PC-9 (cell line): ENCODE data around the gene LEUTX. TPM values are rescaled to one million over a fixed set of nuclear protein-coding genes. Genes with fewer than 3 reads are reported as not detected.

Experiments
- BruUV-seq: library from RNA; stranded (reverse); fragments of 400-500 nt; replicated peaks from 2 replicates; lab custom pipeline; 2021; lab: Mats Ljungman, UMichigan
- CTCF ChIA-PET: fragments of 300-600 bp; sonication (Branson Sonifier 250); formaldehyde crosslinking; loops from one replicate; lab custom pipeline; 2022; ENCODE audit warnings: antibody characterized with exemption; lab: Charles Lee
- POLR2A ChIA-PET: fragments of 300-600 bp; sonication (Branson Sonifier 250); formaldehyde crosslinking; loops from one replicate; lab custom pipeline; 2022; ENCODE audit warnings: antibody characterized with exemption; ENCODE audit not compliant: unreplicated experiment; lab: Charles Lee
- DNase-seq, 2 experiments: peaks; one replicate each; pipeline versions ENCODE4 v3.0.0 to v3.0.0-alpha.2; 2015 to 2022; ENCODE audit warnings: mixed read lengths in 1 of 2
- H2AFZ ChIP-seq: fragments of 200-600 bp; sonication (generic); 2 replicates; pipeline ENCODE4 v1.8.1; 2017; ENCODE audit warnings: antibody characterized with exemption
- H3F3A ChIP-seq: fragments of 200-600 bp; sonication (generic); 2 replicates; pipeline ENCODE4 v1.8.1; 2017; ENCODE audit warnings: antibody characterized with exemption, mild to moderate bottlenecking, low read depth; ENCODE audit not compliant: insufficient read depth
- H3K27ac ChIP-seq: fragments of 200-600 bp; sonication (generic); 2 replicates; pipeline ENCODE4 v1.6.1; 2016; ENCODE audit warnings: mixed run types
- H3K27me3 ChIP-seq: fragments of 200-600 bp; sonication (generic); 2 replicates; pipeline ENCODE4 v1.6.1; 2016; ENCODE audit warnings: low read depth, mixed run types; ENCODE audit not compliant: insufficient read depth
- H3K36me3 ChIP-seq: fragments of 200-600 bp; sonication (generic); 2 replicates; pipeline ENCODE4 v1.6.1; 2016; ENCODE audit warnings: low read depth, mixed run types
- H3K4me1 ChIP-seq: fragments of 200-600 bp; sonication (generic); replicated peaks from 2 replicates; pipeline ENCODE4 v1.6.1; 2016; ENCODE audit warnings: mixed run types; ENCODE audit not compliant: insufficient read depth
- H3K4me2 ChIP-seq: fragments of 200-600 bp; sonication (generic); 2 replicates; pipeline ENCODE4 v1.6.1; 2017; ENCODE audit warnings: mixed run types
- H3K4me3 ChIP-seq: fragments of 200-600 bp; sonication (generic); 2 replicates; pipeline ENCODE4 v1.6.1; 2016; ENCODE audit warnings: mixed run types
- H3K79me2 ChIP-seq: fragments of 200-600 bp; sonication (generic); 2 replicates; pipeline ENCODE4 v1.6.1; 2017; ENCODE audit warnings: low read depth, mixed run types
- H3K9me2 ChIP-seq: fragments of 200-600 bp; sonication (generic); 2 replicates; pipeline ENCODE4 v1.8.1; 2017; ENCODE audit warnings: mild to moderate bottlenecking; ENCODE audit not compliant: insufficient read depth
- H3K9me3 ChIP-seq: fragments of 200-600 bp; sonication (generic); 2 replicates; pipeline ENCODE4 v1.8.1; 2016; ENCODE audit warnings: low read depth; ENCODE audit not compliant: insufficient read depth
- H4K20me1 ChIP-seq: fragments of 200-600 bp; sonication (generic); 2 replicates; pipeline ENCODE4 v1.8.1; 2017; ENCODE audit not compliant: insufficient read depth
- EZH2 ChIP-seq: fragments of 200-600 bp; sonication (generic); IDR thresholded peaks from 2 replicates; pipeline ENCODE4 v1.8.0; 2017; ENCODE audit warnings: antibody characterized with exemption, low read depth
- intact Hi-C: fragments of 100-400 bp; cut with micrococcal nuclease; formaldehyde crosslinking; loops from one replicate; pipeline ENCODE4 v1.10.0; 2022; ENCODE audit not compliant: unreplicated experiment
- total RNA-seq: library from RNA; stranded (reverse); gene quantifications from 2 replicates; pipeline ENCODE4 v1.2.3, GENCODE V29; 2021
- TF ChIP-seq, protein P1 (sequence below): fragments of 200-600 bp; sonication (generic); conservative IDR thresholded peaks from 2 replicates; pipeline ENCODE4 v1.6.1; 2017; ENCODE audit warnings: mixed run types, antibody characterized with exemption, mild to moderate bottlenecking, moderate library complexity

Gene LEUTX
- total RNA-seq, 1 experiment from 2014 or later, result not detected

DNA sequence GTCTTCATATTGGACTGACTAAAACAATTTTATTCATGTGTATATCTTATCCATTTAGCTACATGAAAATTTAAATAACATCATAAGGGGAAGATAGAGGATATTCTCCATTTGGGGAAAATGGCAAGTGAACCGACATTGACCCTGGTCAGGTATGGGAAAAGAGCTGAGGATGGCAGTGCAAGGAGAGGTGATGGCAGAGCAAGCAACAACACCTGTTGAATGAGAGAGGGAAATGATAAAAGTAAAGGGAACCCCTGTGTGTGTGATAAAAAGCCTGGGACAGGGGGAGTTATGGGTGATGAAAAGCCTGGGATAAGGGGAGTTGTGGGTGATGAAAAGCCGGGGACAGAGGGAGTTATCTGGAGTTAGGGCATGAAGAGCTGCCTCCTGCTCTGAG, 44.8 kb upstream of the LEUTX start:
- TF ChIP-seq, protein P1, sequence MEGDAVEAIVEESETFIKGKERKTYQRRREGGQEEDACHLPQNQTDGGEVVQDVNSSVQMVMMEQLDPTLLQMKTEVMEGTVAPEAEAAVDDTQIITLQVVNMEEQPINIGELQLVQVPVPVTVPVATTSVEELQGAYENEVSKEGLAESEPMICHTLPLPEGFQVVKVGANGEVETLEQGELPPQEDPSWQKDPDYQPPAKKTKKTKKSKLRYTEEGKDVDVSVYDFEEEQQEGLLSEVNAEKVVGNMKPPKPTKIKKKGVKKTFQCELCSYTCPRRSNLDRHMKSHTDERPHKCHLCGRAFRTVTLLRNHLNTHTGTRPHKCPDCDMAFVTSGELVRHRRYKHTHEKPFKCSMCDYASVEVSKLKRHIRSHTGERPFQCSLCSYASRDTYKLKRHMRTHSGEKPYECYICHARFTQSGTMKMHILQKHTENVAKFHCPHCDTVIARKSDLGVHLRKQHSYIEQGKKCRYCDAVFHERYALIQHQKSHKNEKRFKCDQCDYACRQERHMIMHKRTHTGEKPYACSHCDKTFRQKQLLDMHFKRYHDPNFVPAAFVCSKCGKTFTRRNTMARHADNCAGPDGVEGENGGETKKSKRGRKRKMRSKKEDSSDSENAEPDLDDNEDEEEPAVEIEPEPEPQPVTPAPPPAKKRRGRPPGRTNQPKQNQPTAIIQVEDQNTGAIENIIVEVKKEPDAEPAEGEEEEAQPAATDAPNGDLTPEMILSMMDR, result no peak
- no peak for TF ChIP-seq EZH2
- CTCF ChIA-PET, result no interaction called here
- POLR2A ChIA-PET, result no interaction called here
- no peak overlapping the region for H3K4me3 ChIP-seq
- no peaks in the 10 kb centered on the region for H3F3A ChIP-seq
- no peak overlapping the region for H2AFZ ChIP-seq
- H3K79me2 ChIP-seq, result no peaks in the 10 kb centered on the region
- H3K9me3 ChIP-seq, result no peaks in the 10 kb centered on the region
- no peak overlapping the region for H3K4me2 ChIP-seq
- no peak overlapping the region for H3K27ac ChIP-seq
- no peaks in the 10 kb centered on the region for H3K4me1 ChIP-seq
- no peak for DNase-seq
- intact Hi-C loops, result no loop called here
- H3K9me2 ChIP-seq, result no peaks in the 10 kb centered on the region
- no peaks in the 10 kb centered on the region for H3K36me3 ChIP-seq
- BruUV-seq, result no TSS peak
- peaks cover 72% of the 10 kb centered on the region for H3K27me3 ChIP-seq
- no peaks in the 10 kb centered on the region for H4K20me1 ChIP-seq

DNA sequence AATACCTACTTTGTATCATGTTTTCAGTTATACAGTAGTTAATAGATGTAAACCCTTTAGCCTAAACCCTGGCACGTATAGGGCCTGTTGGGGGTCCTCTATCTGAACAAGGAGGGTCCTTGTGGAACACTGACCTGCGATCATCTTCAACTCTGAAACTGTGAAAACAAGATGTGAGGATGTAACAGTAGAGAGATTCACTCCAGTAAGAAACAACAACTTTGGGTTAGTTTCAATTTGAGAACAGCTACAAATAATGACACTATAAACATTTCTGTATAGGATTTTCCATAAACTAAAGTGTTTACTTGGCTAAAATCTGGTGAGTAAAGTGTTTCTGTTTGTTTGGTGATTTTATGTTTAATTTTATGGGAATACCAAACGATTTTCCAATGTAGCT, 43.0 kb upstream of the LEUTX start:
- no peak overlapping the region for H3K4me3 ChIP-seq
- intact Hi-C loops, result no loop called here
- DNase-seq, result no peak
- no TSS peak for BruUV-seq
- H3K36me3 ChIP-seq, result no peaks in the 10 kb centered on the region
- POLR2A ChIA-PET, result no interaction called here
- H2AFZ ChIP-seq, result no peak overlapping the region
- H3K4me1 ChIP-seq, result no peaks in the 10 kb centered on the region
- H3K4me2 ChIP-seq, result no peak overlapping the region
- CTCF ChIA-PET, result interaction anchor here (0.7 kb wide), 1 partner anchor 338 kb away, joined by 4 read pairs; no protein-coding TSS in a partner anchor
- no peaks in the 10 kb centered on the region for H4K20me1 ChIP-seq
- H3K27me3 ChIP-seq, result peaks cover 69% of the 10 kb centered on the region
- H3K27ac ChIP-seq, result no peak overlapping the region
- H3K9me3 ChIP-seq, result no peaks in the 10 kb centered on the region
- TF ChIP-seq, protein P1, result no peak
- no peak for TF ChIP-seq EZH2
- H3K9me2 ChIP-seq, result no peaks in the 10 kb centered on the region
- no peaks in the 10 kb centered on the region for H3K79me2 ChIP-seq
- no peaks in the 10 kb centered on the region for H3F3A ChIP-seq

DNA sequence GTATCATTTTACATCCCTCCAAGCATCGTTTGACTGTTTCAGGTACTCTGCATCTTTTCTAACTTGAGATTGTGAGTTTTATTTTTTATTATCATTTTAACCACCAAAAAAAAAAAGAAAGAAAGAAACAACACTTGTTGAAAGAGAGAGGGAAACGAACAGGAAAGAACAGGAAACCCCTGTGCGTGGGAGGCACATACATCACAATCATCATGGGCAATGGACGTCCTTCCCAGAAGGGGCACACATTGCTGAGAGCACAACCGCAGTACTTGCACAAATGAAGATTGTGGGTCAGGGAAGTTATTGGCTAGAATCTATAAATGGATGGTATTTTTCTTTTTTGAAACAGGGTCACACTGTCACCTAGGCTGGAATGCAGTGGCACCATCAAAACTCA, 42.6 kb upstream of the LEUTX start:
- POLR2A ChIA-PET, result no interaction called here
- Histone ChIP-seq H3K27me3 (peaks cover 71% of the 10 kb centered on the region), H3K36me3 (no peaks in the 10 kb centered on the region), H3K4me3 (no peak overlapping the region), H3F3A (no peaks in the 10 kb centered on the region), H3K9me3 (no peaks in the 10 kb centered on the region), H3K79me2 (no peaks in the 10 kb centered on the region), H3K4me1 (no peaks in the 10 kb centered on the region), H3K4me2 (no peak overlapping the region), H3K9me2 (no peaks in the 10 kb centered on the region), H4K20me1 (no peaks in the 10 kb centered on the region), H2AFZ (no peak overlapping the region), H3K27ac (no peak overlapping the region)
- CTCF ChIA-PET, result interaction anchor here (0.7 kb wide), 1 partner anchor 338 kb away, joined by 4 read pairs; no protein-coding TSS in a partner anchor
- intact Hi-C loops, result no loop called here
- no TSS peak for BruUV-seq
- DNase-seq, result no peak
- TF ChIP-seq, protein P1, result no peak
- TF ChIP-seq EZH2, result no peak
